RWPE2 (cell line): ENCODE data around the gene KIAA1671.

ENCODE experiments used
- ATAC-seq: fragments of 200-7000 bp; cut with Tn5 transposase; 3 replicates; pipeline ENCODE4 v1.9.1; 2021; ENCODE audit warnings: low read depth
- DNase-seq: peaks from one replicate; pipeline ENCODE4 v3.0.0-alpha.2; 2020; ENCODE audit warnings: low spot score
- H3K27ac ChIP-seq: fragments of 450-650 bp; 2 replicates; pipeline ENCODE4 v1.5.1; 2017; ENCODE audit warnings: mild to moderate bottlenecking; ENCODE audit not compliant: poor library complexity, severe bottlenecking
- H3K27me3 ChIP-seq: fragments of 250-450 bp; sonication (Bioruptor Pico); 2 replicates; pipeline ENCODE4 v1.5.1; 2021; ENCODE audit warnings: mild to moderate bottlenecking, moderate library complexity; ENCODE audit not compliant: insufficient read depth, poor library complexity, severe bottlenecking
- H3K36me3 ChIP-seq: fragments of 250-450 bp; sonication (Bioruptor Pico); 2 replicates; pipeline ENCODE4 v1.5.1; 2020; ENCODE audit warnings: low read depth, mild to moderate bottlenecking, moderate library complexity
- H3K4me1 ChIP-seq: fragments of 250-450 bp; sonication (Bioruptor Pico); 2 replicates; pipeline ENCODE4 v1.5.1; 2021; ENCODE audit warnings: mild to moderate bottlenecking, moderate library complexity; ENCODE audit not compliant: insufficient read depth, poor library complexity, severe bottlenecking
- H3K4me3 ChIP-seq: fragments of 250-450 bp; sonication (Bioruptor Pico); 2 replicates; pipeline ENCODE4 v1.5.1; 2021; ENCODE audit warnings: mild to moderate bottlenecking, moderate library complexity; ENCODE audit not compliant: severe bottlenecking
- H3K9me3 ChIP-seq: fragments of 250-450 bp; sonication (Bioruptor Pico); 2 replicates; pipeline ENCODE4 v1.5.1; 2021; ENCODE audit warnings: mild to moderate bottlenecking, moderate library complexity; ENCODE audit not compliant: severe bottlenecking
- TF ChIP-seq, protein P1 (sequence below): fragments of 450-650 bp; IDR thresholded peaks from one replicate; pipeline ENCODE4 v1.5.1; 2017; ENCODE audit warnings: mild to moderate bottlenecking, moderate library complexity; ENCODE audit not compliant: poor library complexity, severe bottlenecking

KIAA1671 gene

DNA sequence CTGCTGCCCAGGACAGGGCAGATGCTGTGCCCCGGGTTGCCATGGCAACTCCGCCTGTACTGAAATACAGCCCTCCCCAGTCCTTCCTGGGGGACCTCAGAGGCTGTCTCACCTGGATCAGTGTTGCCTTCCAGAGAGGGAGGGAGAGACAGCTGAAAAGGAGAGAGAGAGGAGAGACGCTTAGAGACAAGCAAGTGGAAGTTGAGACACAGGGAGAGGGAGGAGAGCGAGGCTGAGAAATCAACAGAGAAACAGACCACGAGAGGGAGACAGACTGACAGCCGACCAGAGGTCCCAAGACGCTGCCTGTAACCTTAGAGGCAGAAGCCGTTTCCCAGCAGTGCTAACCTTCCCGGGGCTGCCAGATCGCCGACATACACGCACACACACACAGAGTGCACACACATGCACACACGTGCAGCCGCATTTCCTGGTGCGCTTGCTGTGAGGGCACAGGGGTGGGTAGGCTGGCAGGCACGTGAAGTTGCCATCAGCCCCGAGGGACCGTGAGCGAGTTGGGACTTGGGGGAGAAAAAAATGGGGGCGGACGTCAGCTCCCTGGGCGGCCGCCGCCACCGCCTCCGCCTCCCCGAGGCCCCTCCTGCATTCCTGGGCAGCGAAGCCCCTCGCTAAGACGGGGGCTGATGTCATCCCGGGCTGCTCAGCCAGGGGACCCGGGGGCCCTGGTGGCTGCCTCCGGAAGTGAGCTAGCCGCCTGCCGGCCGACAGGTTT lies 158.5 kb downstream of the KIAA1671 start:
- Histone ChIP-seq H3K27me3 (no peaks in the 10 kb centered on the region), H3K36me3 (peaks cover 6% of the 10 kb centered on the region; the same call in 1 of the 2 replicates), H3K4me3 (peak overlapping the region; percentile 25), H3K27ac (peak overlapping the region; percentile 78), H3K9me3 (no peaks in the 10 kb centered on the region), H3K4me1 (peaks cover 37% of the 10 kb centered on the region)
- TF ChIP-seq, protein P1, sequence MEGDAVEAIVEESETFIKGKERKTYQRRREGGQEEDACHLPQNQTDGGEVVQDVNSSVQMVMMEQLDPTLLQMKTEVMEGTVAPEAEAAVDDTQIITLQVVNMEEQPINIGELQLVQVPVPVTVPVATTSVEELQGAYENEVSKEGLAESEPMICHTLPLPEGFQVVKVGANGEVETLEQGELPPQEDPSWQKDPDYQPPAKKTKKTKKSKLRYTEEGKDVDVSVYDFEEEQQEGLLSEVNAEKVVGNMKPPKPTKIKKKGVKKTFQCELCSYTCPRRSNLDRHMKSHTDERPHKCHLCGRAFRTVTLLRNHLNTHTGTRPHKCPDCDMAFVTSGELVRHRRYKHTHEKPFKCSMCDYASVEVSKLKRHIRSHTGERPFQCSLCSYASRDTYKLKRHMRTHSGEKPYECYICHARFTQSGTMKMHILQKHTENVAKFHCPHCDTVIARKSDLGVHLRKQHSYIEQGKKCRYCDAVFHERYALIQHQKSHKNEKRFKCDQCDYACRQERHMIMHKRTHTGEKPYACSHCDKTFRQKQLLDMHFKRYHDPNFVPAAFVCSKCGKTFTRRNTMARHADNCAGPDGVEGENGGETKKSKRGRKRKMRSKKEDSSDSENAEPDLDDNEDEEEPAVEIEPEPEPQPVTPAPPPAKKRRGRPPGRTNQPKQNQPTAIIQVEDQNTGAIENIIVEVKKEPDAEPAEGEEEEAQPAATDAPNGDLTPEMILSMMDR: peak; percentile 77
- DNase-seq: peak; percentile 86
- peak; percentile 87 for ATAC-seq

DNA sequence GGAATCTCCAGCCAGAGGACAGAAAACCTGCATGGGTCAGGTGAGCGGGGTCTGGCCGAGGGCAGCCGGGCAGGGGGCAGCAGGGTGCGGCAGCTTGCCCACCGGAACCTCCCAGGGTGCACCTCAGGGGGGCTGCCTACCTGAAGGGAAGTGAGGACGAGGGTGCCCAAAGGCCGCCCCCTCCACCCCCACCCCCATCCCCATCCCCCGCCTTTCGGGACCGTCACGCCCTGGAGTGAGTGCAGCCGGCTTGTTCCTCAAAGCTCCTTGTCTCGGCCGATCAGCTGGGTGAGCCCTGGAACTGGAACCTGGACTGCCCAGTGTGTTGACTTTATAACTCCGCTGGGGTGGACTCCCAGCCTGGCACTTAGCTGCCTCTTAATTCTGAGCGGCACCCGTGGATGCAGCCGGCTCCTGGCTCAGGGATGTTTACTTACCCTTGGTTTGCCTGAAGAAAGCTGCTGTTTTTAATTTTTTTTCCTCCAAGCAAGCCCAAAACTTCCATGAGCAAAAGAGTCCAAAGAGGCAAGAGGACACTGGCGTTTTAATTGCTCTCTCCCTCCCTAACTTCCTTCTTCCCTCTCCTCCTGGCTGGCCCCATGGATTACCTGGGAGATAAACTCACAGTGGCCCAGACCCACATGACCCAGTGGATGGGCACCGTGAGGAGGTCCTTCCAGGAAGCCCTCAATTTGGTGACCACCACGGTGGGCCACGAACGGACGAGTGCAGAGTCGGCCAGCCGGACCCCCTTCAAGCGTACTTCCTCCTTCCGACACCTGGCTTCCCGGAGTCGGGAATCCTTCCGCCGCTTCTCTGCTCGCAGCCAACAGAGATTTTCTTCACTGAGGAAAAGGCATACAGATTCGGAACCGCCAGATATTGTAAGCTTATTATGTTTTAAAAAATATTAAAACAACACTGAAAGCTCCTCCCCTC lies 159.3 kb downstream of the KIAA1671 start:
- peak overlapping the region; percentile 25 for H3K4me3 ChIP-seq

DNA sequence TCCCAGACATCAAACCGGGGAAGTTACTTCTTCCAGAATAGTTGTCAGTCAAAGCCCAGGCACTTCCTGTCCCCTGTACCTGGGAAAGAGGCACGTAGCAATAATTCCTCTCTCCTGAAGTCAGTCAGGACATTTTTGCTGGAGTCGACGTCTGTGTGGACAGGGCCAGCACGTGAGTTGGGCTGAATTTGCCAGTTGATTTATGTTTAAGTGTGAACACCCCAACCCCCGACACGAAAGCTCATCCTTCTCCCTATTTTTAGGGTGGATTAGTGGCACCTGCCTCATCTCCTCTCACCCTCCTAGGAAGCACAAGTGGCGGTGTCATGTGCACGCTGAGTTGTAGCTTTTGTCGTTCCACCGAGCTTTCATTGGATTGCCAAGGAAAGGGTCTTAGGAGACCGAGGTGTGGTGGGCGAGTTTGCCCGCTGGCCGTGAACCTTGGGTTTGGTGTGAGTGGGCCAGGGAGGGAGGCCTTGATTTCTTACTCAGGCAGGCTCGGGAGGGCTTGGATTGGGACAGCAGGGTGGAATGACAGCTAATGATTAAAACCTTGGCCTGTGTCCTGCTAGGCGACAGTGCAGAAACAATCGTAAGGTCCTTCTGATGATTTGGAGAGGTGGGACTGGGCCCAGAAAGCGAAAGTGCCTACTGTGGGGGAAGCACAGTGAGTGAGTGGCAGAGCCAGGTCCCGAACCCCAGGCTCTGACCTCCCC lies 160.2 kb downstream of the KIAA1671 start:
- ATAC-seq (no peak), DNase-seq (no peak)
- peaks cover 37% of the 10 kb centered on the region for H3K4me1 ChIP-seq
- no peaks in the 10 kb centered on the region for H3K27me3 ChIP-seq
- peaks cover 9% of the 10 kb centered on the region; the same call in 1 of the 2 replicates for H3K36me3 ChIP-seq
- H3K4me3 ChIP-seq: no peak overlapping the region
- peak overlapping the region; percentile 78 for H3K27ac ChIP-seq
- TF ChIP-seq, protein P1: no peak
- H3K9me3 ChIP-seq: no peaks in the 10 kb centered on the region

More for the DNA sequence above, 159.3 kb downstream of the KIAA1671 start:
- no peak for DNase-seq
- Histone ChIP-seq H3K9me3 (no peaks in the 10 kb centered on the region), H3K4me1 (peaks cover 37% of the 10 kb centered on the region), H3K27me3 (no peaks in the 10 kb centered on the region), H3K36me3 (peaks cover 9% of the 10 kb centered on the region; the same call in 1 of the 2 replicates), H3K27ac (peak overlapping the region; percentile 78)
- no peak for ATAC-seq
- TF ChIP-seq, protein P1: no peak

DNA sequence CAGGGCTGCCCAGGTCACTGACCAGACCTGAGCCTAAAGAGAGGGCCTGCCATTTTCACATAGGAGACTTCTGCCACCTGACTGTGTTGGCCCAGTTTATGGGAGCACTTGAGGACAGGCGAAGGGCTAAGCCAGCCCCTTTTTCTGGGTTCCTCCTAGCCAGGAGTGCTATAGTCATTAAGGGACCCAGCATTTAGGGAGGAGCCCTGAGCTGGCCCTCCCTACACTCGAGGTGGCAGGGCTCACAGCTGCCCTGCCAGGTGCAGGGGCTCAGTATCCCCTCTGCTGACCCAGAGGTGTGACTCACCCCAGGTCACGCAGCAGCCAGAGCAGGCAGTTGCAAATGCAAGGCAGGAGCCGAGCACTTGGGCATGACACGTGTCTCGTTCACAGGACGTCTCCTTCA lies 160.8 kb downstream of the KIAA1671 start:
- ATAC-seq (peak; percentile 11; the same call in 2 of the 3 replicates), DNase-seq (peak; percentile 76)
- Histone ChIP-seq H3K9me3 (no peaks in the 10 kb centered on the region), H3K27ac (peak overlapping the region; percentile 78), H3K36me3 (peaks cover 9% of the 10 kb centered on the region; the same call in 1 of the 2 replicates), H3K4me1 (peaks cover 37% of the 10 kb centered on the region), H3K4me3 (no peak overlapping the region), H3K27me3 (no peaks in the 10 kb centered on the region)
- TF ChIP-seq, protein P1: no peak
